ENCODE results near the gene MACROH2A1. TPM values are rescaled to one million over a fixed set of nuclear protein-coding genes. Genes with fewer than 3 reads are reported as not detected.

The MACROH2A1 gene
- total RNA-seq, 2 donors from 2014 or later = 189 to 191 TPM

DNA sequence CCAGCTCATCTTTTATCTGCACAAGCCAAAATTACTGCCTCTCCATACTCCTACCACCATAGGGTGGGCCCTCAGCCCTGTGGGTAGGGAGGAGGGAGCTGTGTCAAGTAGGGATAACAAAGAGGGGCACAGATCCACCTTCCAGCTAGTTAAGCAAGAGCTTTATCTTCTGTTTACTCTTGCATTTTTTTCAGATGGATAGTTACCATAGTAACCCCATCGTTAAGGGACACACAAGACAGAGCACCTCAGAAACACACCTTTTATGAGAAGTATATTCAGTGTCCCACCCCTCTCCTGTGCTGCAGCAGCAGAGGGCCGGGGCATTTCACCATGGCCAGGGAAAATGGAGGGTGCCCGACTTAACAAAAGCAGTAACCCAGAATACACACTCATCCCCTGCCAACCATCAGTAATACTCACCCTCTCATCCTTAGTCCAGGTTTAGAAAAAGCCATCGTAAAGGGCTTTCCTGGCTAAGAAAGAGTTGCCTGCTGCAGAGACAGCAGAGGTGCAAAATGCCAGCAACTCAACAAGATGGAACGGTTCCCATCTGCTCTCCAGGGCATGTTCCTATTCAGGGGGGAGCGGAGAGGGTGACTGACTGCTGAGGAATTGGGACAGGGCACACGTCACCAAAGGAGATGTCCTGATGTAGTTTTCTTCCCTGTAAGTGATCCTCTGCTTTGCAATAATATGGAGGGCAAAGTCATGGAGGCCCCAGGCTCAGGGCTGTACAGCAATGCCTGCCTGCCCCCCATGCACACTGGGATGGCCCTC, 25.1 kb downstream of the MACROH2A1 start:
- H3K9me3 ChIP-seq = no peaks in the 10 kb centered on the region
- intact Hi-C loops (cut with DNase I) = no loop called here
- no peak overlapping the region for H3K4me3 ChIP-seq
- WGBS = 37% methylated on average over 7 of the region's 7 CpGs
- no peak for DNase-seq (ENCODE audit: low spot score)
- no peak overlapping the region for H3K27ac ChIP-seq
- H3K36me3 ChIP-seq = no peaks in the 10 kb centered on the region
- H3K4me1 ChIP-seq (replicated peaks) = peaks cover 8% of the 10 kb centered on the region
- TF ChIP-seq POLR2A (IDR thresholded peaks at IDR 0.05) = no peak
- no peak for TF ChIP-seq POLR2AphosphoS5 (IDR thresholded peaks at IDR 0.05)
- TF ChIP-seq, protein P1, sequence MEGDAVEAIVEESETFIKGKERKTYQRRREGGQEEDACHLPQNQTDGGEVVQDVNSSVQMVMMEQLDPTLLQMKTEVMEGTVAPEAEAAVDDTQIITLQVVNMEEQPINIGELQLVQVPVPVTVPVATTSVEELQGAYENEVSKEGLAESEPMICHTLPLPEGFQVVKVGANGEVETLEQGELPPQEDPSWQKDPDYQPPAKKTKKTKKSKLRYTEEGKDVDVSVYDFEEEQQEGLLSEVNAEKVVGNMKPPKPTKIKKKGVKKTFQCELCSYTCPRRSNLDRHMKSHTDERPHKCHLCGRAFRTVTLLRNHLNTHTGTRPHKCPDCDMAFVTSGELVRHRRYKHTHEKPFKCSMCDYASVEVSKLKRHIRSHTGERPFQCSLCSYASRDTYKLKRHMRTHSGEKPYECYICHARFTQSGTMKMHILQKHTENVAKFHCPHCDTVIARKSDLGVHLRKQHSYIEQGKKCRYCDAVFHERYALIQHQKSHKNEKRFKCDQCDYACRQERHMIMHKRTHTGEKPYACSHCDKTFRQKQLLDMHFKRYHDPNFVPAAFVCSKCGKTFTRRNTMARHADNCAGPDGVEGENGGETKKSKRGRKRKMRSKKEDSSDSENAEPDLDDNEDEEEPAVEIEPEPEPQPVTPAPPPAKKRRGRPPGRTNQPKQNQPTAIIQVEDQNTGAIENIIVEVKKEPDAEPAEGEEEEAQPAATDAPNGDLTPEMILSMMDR (IDR thresholded peaks at IDR 0.05) = no peak
- H3K27me3 ChIP-seq (replicated peaks; ENCODE audit: insufficient read depth) = no peaks in the 10 kb centered on the region

DNA sequence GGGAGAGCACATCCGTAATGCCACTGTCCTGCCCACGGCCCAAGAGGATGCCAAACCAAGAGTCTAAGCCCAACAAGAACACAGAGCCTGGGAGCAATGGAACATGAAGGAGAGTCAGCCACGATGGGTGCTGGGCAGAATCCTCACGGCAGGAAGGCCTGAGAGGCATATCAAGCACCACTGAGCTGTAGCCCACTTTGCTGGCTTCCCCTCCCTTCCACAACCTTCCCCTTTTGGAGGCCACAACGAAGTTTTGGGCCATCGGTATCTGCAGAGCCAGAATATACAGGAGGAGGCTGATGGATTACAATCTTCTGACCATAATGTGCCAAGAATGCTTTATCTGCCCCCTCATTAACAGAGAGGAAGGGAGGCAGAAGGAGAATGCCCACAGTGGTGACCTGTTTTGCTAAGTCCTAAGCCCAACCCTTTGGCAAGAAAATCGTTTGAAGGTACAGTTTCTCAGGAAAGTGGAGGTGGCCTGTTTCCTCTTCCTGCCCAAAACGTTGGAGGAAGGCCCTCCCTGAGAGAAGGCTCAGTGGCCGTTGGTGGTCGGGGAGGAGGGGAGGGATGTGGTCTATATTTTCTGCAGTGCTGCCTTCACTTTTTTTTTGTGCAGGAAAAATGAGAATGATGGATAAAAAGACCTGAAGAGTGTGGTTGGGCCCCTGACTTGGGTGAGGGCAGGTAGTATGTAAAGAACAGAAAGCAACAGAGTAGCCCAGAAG, 26.2 kb downstream of the MACROH2A1 start:
- H3K4me3 ChIP-seq = no peak overlapping the region
- no peaks in the 10 kb centered on the region for H3K36me3 ChIP-seq
- intact Hi-C loops (cut with DNase I) = no loop called here
- peaks cover 8% of the 10 kb centered on the region for H3K4me1 ChIP-seq (replicated peaks)
- no peak overlapping the region for H3K27ac ChIP-seq
- no peaks in the 10 kb centered on the region for H3K27me3 ChIP-seq (replicated peaks; ENCODE audit: insufficient read depth)
- no peak for TF ChIP-seq POLR2AphosphoS5 (IDR thresholded peaks at IDR 0.05)
- TF ChIP-seq, protein P1 (IDR thresholded peaks at IDR 0.05) = no peak
- no peak for TF ChIP-seq POLR2A (IDR thresholded peaks at IDR 0.05)
- H3K9me3 ChIP-seq = no peaks in the 10 kb centered on the region
- WGBS = 76% methylated on average over 10 of the region's 10 CpGs
- no peak for DNase-seq (ENCODE audit: low spot score)

DNA sequence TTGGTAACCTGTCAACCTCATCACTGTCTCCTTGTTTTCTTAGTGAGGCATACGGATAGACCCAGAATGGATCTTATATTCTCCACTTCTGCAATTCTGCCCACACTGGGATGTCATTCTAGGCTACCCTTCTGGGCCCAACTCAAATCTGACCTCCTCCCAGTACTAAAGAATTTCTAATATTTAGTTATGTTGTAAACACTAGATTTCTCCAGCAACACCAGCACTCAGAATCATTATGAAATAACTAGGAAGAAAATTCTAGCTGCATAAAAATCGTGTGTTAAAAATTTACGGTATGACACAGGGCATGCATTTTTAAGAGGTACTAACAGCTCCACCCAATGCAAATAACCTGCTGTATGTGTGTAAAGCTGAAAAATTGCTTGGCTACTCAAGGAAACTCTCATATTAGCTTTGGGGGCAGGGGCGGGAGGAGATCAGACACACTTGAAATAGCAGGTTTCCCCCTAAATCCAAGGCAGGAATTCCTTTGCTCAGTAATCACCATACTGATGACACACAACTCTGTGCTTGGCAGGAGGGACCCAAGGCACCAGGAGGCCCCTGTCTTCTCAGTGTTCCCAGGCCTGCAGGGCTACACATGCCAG, 27.3 kb downstream of the MACROH2A1 start:
- Histone ChIP-seq H3K36me3 (no peaks in the 10 kb centered on the region), H3K27ac (no peak overlapping the region), H3K27me3 (replicated peaks; ENCODE audit: insufficient read depth) (no peaks in the 10 kb centered on the region), H3K4me1 (replicated peaks) (peaks cover 8% of the 10 kb centered on the region), H3K4me3 (no peak overlapping the region), H3K9me3 (no peaks in the 10 kb centered on the region)
- DNase-seq (ENCODE audit: low spot score) = no peak
- 39% methylated on average over 4 of the region's 4 CpGs for WGBS
- intact Hi-C loops (cut with DNase I) = no loop called here
- TF ChIP-seq POLR2AphosphoS5 (IDR thresholded peaks at IDR 0.05) = peak; percentile 52
- TF ChIP-seq, protein P1 (IDR thresholded peaks at IDR 0.05) = no peak

DNA sequence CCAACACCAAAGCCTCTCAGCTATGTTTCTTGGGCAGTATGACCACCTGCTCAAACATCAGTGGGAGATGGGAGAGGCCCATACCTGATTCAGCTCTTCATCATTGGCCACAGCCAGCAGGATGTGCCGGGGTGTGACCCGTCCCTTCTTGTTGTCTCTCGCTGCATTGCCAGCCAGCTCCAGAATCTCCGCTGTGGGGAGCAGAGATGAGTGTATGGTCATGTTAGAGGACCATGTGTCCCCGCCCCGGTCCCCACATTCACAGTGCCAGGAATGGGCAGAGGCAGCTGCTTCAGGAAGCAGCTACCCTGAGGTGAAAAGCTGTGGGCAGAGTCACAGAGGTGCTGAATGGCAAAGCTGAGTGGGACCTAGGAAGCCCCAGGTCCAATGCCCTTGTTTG, 29.1 kb downstream of the MACROH2A1 start:
- no peaks in the 10 kb centered on the region for H3K9me3 ChIP-seq
- H3K27me3 ChIP-seq (replicated peaks; ENCODE audit: insufficient read depth) = no peaks in the 10 kb centered on the region
- H3K27ac ChIP-seq = no peak overlapping the region
- H3K4me3 ChIP-seq = no peak overlapping the region
- intact Hi-C loops (cut with DNase I) = no loop called here
- H3K36me3 ChIP-seq = no peaks in the 10 kb centered on the region
- 97% methylated on average over 6 of the region's 6 CpGs for WGBS
- H3K4me1 ChIP-seq (replicated peaks) = peaks cover 12% of the 10 kb centered on the region
- no peak for DNase-seq (ENCODE audit: low spot score)
- TF ChIP-seq POLR2A (IDR thresholded peaks at IDR 0.05) (no peak), POLR2AphosphoS5 (IDR thresholded peaks at IDR 0.05) (no peak)
- TF ChIP-seq, protein P1 (IDR thresholded peaks at IDR 0.05) = no peak
